Stimulated activated CD8-positive, alpha-beta memory T cell treated with anti-CD3 and anti-CD28 coated beads, Interleukin-7, amount 100 ng/mL, for 1 hour (primary cell): ENCODE data around the gene FLRT1.
"Not testable (repeated sequence)": the region's sequence is repeated elsewhere in the genome, so short reads cannot be mapped to it uniquely, and the experiment has no call there.

Experiments
- DNase-seq, 2 donors: peaks; one replicate each; pipeline ENCODE4 v3.0.0-alpha.2; 2020; ENCODE audit warnings: low read depth in 2 of 2

FLRT1 gene

GRCh38 chr11:64025205-64025604 is 10.5 kb upstream of the FLRT1 start:
- DNase-seq = no peak

GRCh38 chr11:64026575-64027205 is 9.0 kb upstream of the FLRT1 start:
- no peak for DNase-seq

GRCh38 chr11:64027651-64028397 is 7.9 kb upstream of the FLRT1 start:
- no peak for DNase-seq

- DNase-seq = no peak
Measured at GRCh38 chr11:64028398-64029115, 7.2 kb upstream of the FLRT1 start.

- DNase-seq = no peak
Measured at GRCh38 chr11:64029773-64030172, 6.0 kb upstream of the FLRT1 start.

GRCh38 chr11:64031001-64031400 is 4.7 kb upstream of the FLRT1 start:
- no peak for DNase-seq

- no peak for DNase-seq
Measured at GRCh38 chr11:64032050-64032449, 3.7 kb upstream of the FLRT1 start.

- DNase-seq = no peak
Measured at GRCh38 chr11:64034411-64034811, 1.3 kb upstream of the FLRT1 start.

GRCh38 chr11:64035081-64035524 is 628 bp upstream of the FLRT1 start:
- no peak for DNase-seq

- DNase-seq = no peak
Measured at GRCh38 chr11:64036087-64037026, 626 bp downstream of the FLRT1 start.

- no peak for DNase-seq
Measured at GRCh38 chr11:64037027-64037634, 1.4 kb downstream of the FLRT1 start.

GRCh38 chr11:64038500-64038899 is 2.8 kb downstream of the FLRT1 start:
- no peak for DNase-seq

GRCh38 chr11:64039012-64039665 is 3.4 kb downstream of the FLRT1 start:
- no peak for DNase-seq

- DNase-seq = no peak
Measured at GRCh38 chr11:64040684-64041322, 5.1 kb downstream of the FLRT1 start.

GRCh38 chr11:64041846-64042245 is 6.1 kb downstream of the FLRT1 start:
- no peak for DNase-seq

GRCh38 chr11:64042301-64042700 is 6.6 kb downstream of the FLRT1 start:
- no peak for DNase-seq

GRCh38 chr11:64043545-64043944 is 7.8 kb downstream of the FLRT1 start:
- DNase-seq = no peak

- no peak for DNase-seq
Measured at GRCh38 chr11:64044730-64045393, 9.1 kb downstream of the FLRT1 start.

- no peak for DNase-seq
Measured at GRCh38 chr11:64045700-64046099, 10.0 kb downstream of the FLRT1 start.

GRCh38 chr11:64047373-64047772 is 11.6 kb downstream of the FLRT1 start:
- not testable (repeated sequence) for DNase-seq
